HL-60 (cell line): ENCODE measurements around the gene CCL1.

Source experiments
- DNase-seq, 2 experiments: peaks; one replicate each; pipeline ENCODE4 v3.0.0-alpha.2; 2010 to 2020; ENCODE audit warnings: low read depth in 1 of 2, low spot score in 1 of 2
- H3K27ac ChIP-seq: fragments of 250-450 bp; sonication (Bioruptor Pico); replicated peaks from 2 replicates; pipeline ENCODE4 v1.5.1; 2020; ENCODE audit warnings: mild to moderate bottlenecking, moderate library complexity
- H3K27me3 ChIP-seq: fragments of 250-450 bp; sonication (Bioruptor Pico); 2 replicates; pipeline ENCODE4 v1.5.1; 2021; ENCODE audit warnings: mild to moderate bottlenecking, moderate library complexity; ENCODE audit not compliant: insufficient read depth, poor library complexity, severe bottlenecking
- H3K4me3 ChIP-seq: replicated peaks from 2 replicates; pipeline ENCODE4 v1.5.1; 2011; ENCODE audit warnings: mild to moderate bottlenecking, control low read depth, low read length; ENCODE audit not compliant: insufficient read depth
- CTCF ChIP-seq: IDR thresholded peaks from one replicate; pipeline ENCODE4 v1.5.1; 2011; ENCODE audit warnings: low read length, control low read depth, inconsistent platforms; ENCODE audit not compliant: insufficient read depth
- GABPA ChIP-seq: IDR thresholded peaks from 2 replicates; pipeline ENCODE4 v1.6.1; 2012; ENCODE audit warnings: low read depth
- POLR2AphosphoS5 ChIP-seq: IDR thresholded peaks from 2 replicates; pipeline ENCODE4 v1.6.1; 2012; ENCODE audit warnings: low read depth
- REST ChIP-seq: IDR thresholded peaks from 2 replicates; pipeline ENCODE4 v1.6.1; 2012; ENCODE audit warnings: low read depth; ENCODE audit not compliant: insufficient replicate concordance
- SPI1 ChIP-seq: IDR thresholded peaks from 2 replicates; pipeline ENCODE4 v1.6.1; 2012; ENCODE audit warnings: low read depth, mild to moderate bottlenecking, borderline replicate concordance

CCL1 gene

GRCh38 chr17:34313164-34313563, 49.9 kb downstream of the CCL1 start:
- no peak overlapping the region for H3K4me3 ChIP-seq
- no peaks in the 10 kb centered on the region for H3K27me3 ChIP-seq
- H3K27ac ChIP-seq = no peak overlapping the region
- DNase-seq = no peak
- TF ChIP-seq SPI1 = no peak
- TF ChIP-seq GABPA = no peak
- no peak for TF ChIP-seq POLR2AphosphoS5
- TF ChIP-seq CTCF = no peak
- no peak for TF ChIP-seq REST

- Histone ChIP-seq H3K27ac (no peak overlapping the region), H3K27me3 (no peaks in the 10 kb centered on the region), H3K4me3 (no peak overlapping the region)
- DNase-seq = no peak
- no peak for TF ChIP-seq POLR2AphosphoS5
- TF ChIP-seq GABPA = no peak
- no peak for TF ChIP-seq REST
- TF ChIP-seq SPI1 = no peak
- TF ChIP-seq CTCF = no peak
These were observed 51.0 kb downstream of the CCL1 start for GRCh38 chr17:34312080-34312479.

GRCh38 chr17:34311291-34311690, 51.7 kb downstream of the CCL1 start:
- no peak overlapping the region for H3K27ac ChIP-seq
- no peaks in the 10 kb centered on the region for H3K27me3 ChIP-seq
- TF ChIP-seq REST (no peak), CTCF (no peak), POLR2AphosphoS5 (no peak), GABPA (no peak), SPI1 (no peak)
- H3K4me3 ChIP-seq = no peak overlapping the region
- no peak for DNase-seq
